DMS 273 treated with DMSO at 0.1 percent for 48 hours (cell line): ENCODE results near the gene SRP14.
"Not testable (repeated sequence)": the region's sequence is repeated elsewhere in the genome, so short reads cannot be mapped to it uniquely, and the experiment has no call there.

Experiments
- DNase-seq: peaks from one replicate; lab custom pipeline; 2025; lab: John Stamatoyannopoulos, UW

SRP14 gene

GRCh38 chr15:40029979-40030893, 8.7 kb downstream of the SRP14 start:
- DNase-seq, result no peak

- no peak for DNase-seq
Measured at GRCh38 chr15:40028853-40029252, 10.1 kb downstream of the SRP14 start.

- no peak for DNase-seq
Measured at GRCh38 chr15:40028193-40028592, 10.8 kb downstream of the SRP14 start.

DNA sequence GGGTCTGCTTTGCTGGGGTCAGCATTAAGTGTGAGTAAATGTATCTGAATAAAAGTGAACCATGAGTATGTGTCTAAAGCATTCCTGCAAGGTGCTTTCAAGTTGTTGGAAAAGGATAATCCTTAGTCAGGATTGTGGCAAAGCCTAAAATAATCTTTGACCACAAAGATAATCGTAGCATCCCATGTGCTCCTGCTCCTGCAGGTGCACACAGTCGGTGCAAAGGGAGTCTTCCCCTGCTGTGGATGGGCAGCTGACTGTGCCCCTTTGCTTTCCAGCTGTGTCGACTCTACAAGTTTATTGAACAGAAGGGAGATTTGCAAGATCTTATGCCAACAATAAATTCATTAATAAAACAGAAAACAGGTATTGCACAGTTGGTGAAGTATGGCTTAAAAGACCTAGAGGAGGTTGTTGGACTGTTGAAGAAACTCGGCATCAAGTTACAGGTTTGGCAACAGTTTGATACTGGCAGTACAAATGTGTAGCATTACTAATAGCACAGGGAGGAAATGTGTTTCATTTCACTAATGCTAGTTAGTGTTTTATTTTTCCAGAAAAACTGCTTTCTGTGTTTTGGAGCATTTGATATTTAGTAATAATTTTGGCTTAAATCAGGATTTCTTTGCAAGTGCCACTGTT, 22.6 kb downstream of the SRP14 start:
- no peak for DNase-seq

DNA sequence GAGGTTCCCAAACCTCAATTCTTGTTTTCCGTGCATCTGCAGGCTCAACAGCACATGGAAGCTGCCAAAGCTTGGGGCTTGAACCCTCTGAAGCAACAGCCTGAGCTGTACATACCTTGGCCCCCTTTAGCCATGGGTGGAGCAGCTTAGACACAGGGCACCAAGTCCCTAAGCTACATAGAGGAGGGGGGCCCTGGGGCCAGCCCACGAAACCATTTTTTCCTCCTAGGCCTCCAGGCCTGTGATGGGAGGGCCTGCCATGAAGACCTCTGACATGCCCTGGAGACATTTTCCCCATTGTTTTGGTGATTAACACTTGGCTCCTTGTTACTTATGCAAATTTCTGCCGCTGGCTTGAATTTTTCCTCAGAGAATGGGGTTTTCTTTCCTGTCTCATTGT, 24.6 kb downstream of the SRP14 start:
- no peak for DNase-seq

DNA sequence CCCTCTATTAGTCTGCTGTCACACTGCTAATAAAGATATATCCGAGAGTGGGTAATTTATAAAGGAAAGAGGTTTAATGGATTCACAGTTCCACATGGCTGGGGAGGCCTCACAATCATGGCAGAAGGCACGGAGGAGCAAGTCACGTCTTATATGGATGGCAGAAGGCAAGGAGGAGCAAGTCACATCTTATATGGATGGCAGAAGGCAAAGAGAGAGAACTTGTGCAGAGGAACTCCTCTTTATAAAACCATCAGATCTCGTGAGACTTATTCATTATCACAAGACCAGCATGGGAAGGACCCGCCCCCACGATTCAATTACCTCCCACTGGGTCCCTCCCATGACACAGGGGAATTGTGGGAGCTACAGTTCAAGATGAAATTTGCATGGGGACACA, 25.6 kb downstream of the SRP14 start:
- DNase-seq, result not testable (repeated sequence)

GRCh38 chr15:40011303-40011702, 27.7 kb downstream of the SRP14 start:
- no peak for DNase-seq

DNA sequence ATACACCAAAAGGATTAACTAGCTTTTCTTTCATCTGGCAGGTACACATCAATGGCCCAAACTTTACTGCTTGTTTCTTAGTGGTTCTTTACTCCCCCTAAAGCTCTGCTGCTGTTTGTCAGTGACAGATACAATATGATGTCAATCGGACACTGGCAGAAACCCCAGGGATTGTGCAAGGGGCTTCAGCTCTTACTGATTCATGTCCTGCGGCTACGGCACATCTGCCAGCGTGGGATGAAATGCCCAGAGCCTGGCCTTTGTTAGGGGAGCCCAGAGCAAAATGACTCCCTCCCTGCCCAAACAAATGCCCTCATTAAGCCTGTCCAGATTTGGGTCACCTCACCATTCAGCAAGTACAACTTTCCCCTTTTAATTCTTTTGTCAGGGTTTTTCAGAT, 28.3 kb downstream of the SRP14 start:
- DNase-seq, result no peak

GRCh38 chr15:40008061-40008765, 30.8 kb downstream of the SRP14 start:
- no peak for DNase-seq

- no peak for DNase-seq
Measured at GRCh38 chr15:40006646-40007045, 32.3 kb downstream of the SRP14 start.

DNA sequence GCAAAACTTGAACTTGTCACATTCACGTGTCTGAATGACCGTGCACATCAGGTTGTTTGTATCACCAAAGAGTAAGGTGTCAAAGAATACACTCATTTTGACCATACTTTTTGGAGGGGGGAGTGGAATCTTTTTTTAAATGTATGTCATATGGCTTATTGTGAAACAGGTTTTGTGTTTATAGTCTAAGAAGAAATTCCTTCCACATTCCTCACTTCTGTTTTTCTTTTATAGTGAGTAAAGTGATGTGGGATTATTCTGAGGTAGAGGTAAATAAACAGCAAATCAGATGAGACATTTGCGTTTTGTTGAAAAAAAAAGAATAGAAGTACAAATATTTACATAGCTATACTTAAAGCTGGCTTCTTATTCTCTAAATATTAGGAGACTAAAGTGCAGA, 33.0 kb downstream of the SRP14 start:
- DNase-seq, result no peak

DNA sequence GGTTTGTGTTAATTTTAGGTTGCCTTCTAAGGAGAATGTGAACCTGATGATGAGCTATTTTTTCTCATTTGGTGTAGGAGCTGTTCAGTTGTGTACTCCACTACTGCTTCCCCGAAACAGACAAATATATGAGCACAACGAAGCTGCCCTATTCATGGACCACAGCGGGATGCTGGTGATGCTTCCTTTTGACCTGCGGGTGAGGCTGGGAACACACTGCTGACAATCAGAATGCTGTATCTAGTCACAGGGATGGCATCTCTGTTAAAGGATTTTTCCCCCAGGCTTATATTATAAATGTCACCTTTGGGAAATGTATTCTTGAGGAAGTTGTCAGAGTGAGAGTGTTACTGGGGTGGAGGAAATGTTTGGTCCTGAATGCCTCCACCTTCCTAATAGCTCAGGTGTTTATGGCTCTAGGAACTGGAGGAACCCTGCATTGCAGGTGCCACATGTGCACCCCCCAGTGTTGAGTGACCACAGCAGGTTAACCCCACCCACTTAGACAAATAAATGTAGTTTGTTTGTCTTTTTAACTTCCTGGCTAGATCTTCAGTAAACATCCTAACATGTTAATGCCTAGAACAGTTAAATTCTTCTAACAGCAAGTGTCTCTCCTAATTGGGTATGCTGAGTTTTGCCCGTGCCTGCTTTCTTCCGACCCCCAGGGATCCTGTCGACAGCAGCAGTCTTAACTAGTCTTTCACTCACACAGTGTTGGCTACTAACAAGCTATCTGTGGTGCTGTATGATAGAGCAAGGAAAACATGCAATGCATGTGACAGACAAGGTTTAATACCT, 35.7 kb downstream of the SRP14 start:
- no peak for DNase-seq

DNA sequence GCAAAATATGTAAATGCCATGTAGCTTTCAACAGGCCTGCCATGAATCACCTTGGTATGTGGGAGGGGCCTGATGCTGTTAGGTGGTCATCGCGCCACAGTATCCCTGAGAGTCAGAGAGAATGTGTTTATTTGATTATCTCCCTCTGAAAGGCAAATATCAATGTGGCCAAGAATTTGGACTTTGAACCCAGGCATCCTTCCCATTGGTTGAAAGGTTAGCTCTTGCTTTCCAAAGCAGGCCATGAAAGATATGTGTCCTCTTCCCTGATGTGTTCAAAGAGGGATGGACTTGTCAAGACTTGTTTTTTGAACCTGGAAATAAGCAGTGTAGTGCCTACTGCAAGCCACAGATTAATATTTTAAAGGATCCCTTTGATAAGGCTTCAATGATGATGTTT, 36.7 kb downstream of the SRP14 start:
- no peak for DNase-seq

DNA sequence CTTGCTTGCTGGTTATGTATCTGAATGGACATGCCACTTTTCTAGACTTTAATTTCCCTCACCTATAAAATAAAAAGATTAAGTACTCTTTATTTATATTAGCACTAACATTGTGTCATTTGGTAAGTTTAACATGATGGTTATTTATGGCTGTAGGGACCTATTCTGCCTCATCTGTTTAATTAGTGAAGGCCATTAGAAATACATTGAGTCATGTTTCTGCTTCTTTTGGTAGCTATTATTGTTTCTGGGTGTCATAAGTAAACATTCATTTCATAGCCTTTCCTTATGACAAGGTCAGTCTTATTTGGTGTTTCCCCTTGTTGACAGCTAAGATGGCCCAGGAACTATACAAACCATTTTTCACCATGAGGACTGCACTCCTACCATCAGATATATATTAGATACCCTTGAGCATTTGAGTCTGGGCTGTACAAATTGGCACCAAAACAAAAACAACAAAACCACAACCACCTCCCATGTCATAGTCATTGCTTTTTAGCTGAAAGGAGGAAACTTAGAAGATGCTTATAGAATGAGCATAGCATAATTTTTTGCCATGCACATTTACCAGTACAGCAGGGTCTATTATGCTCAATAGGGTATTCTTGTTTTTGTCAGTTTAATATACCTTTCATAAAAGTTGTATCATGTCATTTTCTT, 39.3 kb downstream of the SRP14 start:
- no peak for DNase-seq

DNA sequence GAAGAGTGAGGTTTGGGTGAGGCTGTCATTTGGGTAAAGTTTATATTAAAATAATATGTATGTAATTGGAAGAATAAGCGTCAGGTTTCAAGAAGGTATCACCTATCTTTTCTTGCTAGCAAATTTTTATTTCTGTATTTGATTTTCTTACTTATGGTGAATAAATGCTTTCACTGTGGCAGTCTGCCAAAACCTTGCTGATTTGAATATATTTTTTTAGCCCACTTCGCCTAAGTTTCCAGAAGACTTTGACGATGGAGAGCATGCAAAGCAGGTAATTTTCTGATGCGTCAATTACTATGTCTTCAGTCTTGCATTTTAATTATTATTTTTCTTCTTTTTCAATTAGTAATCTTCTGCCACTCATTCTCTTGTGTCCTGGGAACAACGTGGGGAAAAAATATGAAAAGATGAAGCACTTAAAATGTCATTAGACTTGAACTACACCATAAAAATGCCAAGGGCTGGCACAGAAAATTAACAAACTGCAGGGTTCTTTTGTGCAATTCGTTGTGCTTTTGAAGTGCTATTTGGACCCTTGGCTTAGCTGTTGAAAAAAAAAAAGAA, 40.4 kb downstream of the SRP14 start:
- DNase-seq, result no peak

DNA sequence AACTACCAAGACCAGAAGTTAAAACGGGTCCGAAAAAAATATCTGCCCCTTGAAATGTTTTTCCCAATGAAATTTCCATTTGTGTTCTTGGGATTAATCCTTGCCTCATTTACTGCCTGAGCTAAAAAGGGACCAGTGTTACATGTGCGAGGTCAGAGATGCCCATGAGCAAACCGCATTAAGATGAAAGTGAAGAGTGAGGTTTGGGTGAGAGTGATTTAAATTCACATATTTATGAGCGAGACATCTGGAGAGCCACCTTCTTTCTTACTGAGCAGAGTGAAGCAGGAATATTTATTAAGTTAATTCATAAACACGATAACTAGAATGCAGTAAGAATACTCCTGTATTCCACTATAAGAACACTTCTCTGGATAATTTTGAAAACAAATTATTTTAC, 41.3 kb downstream of the SRP14 start:
- no peak for DNase-seq

DNA sequence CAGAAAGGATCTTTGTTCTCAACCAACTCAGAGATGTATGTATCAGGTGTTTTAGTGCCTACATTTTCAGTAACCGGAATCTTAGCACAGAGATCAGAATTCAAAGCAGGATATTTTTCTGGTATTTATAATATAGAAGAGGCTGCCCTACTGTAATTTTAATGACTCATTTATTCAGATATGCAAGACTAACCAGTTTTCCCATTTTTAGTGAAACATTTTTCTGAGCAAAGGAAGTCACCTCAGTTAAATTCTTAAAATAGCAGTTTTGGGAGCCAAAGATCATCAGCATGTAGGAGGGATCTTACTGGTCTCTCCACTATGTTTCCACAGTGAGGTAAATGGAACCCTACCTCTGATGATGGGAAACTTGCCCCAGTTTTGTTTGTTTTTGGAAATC, 42.0 kb downstream of the SRP14 start:
- no peak for DNase-seq

- not testable (repeated sequence) for DNase-seq
Measured at GRCh38 chr15:39996228-39996627, 42.8 kb downstream of the SRP14 start.

GRCh38 chr15:39992953-39993352, 46.0 kb downstream of the SRP14 start:
- not testable (repeated sequence) for DNase-seq

GRCh38 chr15:39990706-39991105, 48.3 kb downstream of the SRP14 start:
- no peak for DNase-seq

DNA sequence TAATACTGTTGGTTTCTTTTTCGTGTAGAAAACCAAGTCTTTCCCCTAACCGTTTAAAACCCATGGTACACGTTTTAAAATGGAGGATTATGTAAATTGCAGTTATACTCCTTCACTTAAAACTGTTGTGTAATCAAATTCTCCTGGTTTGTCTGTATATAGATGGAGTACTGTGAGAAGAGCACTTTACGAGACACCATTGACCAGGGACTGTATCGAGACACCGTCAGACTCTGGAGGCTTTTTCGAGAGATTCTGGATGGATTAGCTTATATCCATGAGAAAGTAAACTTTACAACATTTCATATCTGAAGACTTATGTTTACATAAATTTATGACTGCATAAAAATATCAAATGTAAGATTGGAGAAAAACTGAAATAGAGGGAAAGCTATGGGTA, 51.2 kb downstream of the SRP14 start:
- DNase-seq, result no peak
